Measurements from ENCODE around the gene PIP4P1.
"Not testable (repeated sequence)": the region's sequence is repeated elsewhere in the genome, so short reads cannot be mapped to it uniquely, and the experiment has no call there.

PIP4P1 gene

GRCh38 chr14:20476776-20477175, 15.5 kb upstream of the PIP4P1 start:
- DNase-seq (ENCODE audit: low read depth): no peak

GRCh38 chr14:20472536-20473169, 11.4 kb upstream of the PIP4P1 start:
- no peak for DNase-seq (ENCODE audit: low read depth)

- no peak for DNase-seq (ENCODE audit: low read depth)
Observed at GRCh38 chr14:20470603-20470901, 9.3 kb upstream of the PIP4P1 start.

DNA sequence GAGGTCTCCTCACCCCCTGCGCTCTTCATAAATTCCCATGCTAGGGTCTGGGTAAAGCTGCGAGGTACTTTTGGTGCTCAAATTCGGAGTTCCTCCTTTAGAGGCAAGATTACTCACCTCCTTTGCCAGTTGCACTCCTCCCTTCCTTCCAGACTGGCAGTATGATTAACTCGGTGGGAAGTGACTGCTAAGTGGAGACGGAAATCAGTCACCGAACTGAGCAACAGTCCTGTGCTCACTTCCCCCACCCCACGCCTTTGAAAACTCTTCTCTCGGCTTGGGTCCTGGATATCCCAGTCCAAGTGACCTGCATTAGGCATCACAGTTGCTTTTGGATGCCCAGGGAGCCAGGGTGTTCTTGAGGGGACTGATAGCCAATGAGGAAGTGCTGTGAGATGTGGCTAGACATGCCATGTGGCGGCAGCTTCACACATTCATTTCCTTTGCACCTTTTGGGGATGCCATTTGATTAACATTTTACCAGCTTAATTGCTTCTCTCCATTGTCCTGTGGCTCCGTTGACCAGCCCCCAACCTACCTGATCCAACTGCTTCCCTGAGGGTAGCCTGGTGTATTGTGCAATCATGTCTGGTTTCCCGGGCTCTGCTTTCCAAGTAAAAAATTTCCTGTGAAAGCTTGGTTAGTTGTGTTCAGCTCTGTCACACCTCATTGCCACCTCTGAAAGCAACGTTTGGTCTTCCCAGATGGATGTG, 8.8 kb upstream of the PIP4P1 start:
- no peak for DNase-seq (ENCODE audit: low read depth)

DNA sequence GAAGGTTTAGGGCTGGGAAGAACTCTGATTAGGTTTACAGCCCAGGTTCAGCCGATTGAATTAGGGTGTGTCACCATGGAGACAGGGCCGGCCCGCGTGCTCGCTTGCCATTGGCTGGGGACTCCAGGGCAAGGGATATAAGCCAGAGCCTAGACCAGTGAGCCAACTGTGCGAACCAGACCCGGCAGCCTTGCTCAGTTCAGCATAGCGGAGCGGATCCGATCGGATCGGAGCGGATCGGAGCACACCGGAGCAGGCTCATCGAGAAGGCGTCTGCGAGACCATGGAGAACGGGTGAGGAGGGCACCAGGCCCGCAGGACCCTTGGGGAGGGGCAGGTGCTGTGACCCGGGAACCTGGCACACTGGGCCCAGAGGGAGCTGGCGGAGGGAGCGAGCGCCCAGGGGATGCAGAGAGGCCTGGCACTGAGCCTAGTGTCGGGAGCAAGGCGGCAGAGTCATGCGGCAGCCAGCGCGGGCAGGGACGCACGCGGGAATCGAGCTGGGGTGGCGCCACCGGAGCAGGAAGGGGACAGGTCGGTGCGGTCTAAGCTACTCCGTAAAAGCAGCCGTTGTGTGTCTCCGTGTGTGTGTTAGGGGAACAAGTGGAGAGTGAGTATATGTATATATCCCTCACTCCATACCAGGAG, 8.1 kb upstream of the PIP4P1 start, which contains the start of gene PNP:
Gene PNP, plus strand, starts transcription at position 165 of the 648 bp plus-strand sequence. Its CDS starts 119 bp downstream, at position 284.
- DNase-seq (ENCODE audit: low read depth): peak; percentile 68

DNA sequence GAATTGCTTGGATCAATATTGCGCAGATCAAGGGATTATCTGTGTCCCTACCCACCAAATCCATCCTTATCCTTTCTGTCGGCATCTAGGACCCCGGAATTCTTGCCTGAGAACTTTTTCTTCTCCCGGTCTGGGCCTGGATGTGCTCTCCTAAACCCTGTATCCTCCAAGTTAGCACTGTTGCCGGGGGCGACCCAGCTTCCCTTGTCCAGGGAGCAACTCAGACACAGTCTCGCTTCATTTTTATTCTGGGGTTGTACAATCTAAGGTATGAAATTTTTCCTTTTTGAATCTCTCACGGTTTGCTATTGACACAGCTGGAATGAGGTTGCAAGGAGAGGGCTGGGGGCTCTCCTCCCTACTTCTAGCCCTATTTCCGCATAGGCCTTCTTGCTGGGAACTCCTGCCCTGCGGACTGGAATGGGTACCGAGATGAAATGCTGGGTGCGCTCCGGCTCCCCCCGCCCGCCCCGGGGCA, 7.6 kb upstream of the PIP4P1 start:
- no peak for DNase-seq (ENCODE audit: low read depth)

GRCh38 chr14:20460458-20461224, 593 bp downstream of the PIP4P1 start:
- no peak for DNase-seq (ENCODE audit: low read depth)

DNA sequence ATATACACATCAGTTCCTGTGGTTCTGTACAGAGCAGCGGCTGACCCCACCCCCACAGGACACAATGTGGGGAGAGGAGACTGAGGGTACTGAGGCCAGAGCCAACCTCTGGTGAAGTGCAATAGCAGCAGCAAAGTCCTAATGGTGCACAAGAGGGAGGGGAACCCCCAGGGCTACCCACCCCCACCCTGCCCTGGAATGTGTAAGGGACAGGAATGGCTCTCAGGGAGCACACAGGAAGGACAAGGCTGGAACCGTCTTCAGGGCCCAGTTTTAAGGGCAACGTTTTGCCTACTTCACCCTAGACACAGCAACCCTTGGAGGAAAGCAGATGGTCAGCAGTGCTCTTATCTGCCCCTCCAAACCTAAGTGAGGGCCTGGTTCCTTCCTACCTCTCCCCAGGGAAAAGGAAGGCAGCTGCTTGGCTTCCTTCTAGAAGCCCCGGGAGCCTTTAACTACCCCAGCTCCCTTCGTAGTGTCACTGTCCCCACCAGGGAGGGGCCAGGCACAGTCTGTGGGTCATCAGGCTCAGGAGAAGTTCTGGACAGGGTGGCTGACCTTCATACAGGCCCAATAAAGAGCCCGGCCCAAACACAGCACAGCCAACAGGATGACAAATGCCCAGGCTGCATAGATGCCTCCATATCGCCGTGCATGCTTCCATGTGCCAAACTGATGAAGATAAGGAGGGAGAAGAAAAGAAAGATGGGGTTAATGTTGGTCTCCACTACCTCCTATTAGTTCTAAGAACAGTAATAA, 3.0 kb downstream of the PIP4P1 start:
- DNase-seq (ENCODE audit: low read depth): no peak

- DNase-seq (ENCODE audit: low read depth): no peak
Observed at GRCh38 chr14:20456971-20457370, 4.3 kb downstream of the PIP4P1 start.

DNA sequence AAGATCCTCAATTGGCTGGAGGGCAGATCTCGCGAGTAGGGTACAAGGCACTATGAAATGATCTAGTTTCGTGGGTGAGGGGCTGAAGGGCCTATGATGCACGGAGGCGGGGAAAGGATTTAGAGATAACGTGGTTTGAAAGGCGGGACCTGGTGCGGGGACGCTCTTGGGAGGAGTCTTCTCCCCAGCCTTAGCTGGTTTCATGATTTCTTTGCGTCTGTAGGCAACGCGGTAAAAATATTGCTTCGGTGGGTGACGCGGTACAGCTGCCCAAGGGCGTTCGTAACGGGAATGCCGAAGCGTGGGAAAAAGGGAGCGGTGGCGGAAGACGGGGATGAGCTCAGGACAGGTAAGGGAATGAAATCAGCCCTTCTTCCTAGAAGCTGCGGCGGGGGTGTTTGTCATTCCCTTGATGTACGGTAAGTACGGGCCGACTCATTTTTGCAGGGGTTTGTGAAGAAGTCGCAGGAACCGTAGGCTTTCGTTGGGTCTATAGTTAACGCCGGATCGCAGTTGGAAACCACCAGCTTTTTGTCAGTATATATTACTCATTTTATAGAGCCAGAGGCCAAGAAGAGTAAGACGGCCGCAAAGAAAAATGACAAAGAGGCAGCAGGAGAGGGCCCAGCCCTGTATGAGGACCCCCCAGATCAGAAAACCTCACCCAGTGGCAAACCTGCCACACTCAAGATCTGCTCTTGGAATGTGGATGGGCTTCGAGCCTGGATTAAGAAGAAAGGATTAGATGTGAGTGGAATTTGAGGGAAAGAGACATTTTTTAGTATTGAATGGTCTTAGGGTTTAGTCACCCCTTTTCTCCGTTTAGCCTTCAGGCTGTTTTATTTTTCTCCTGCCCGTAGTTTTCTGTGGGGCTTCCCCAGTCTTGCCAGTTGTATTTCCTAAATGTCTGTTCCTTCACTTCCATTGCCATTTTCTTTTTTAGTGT, 5.6 kb downstream of the PIP4P1 start:
- no peak for DNase-seq (ENCODE audit: low read depth)

- peak; percentile 96 for DNase-seq (ENCODE audit: low read depth)
Observed at GRCh38 chr14:20454516-20455354, 6.5 kb downstream of the PIP4P1 start, which contains the start of the genes APEX1 and OSGEP. APEX1 (plus strand) TSS chr14:20455226; CDS start chr14:20455646, 420 bp downstream. OSGEP (minus strand) TSS chr14:20454812; CDS start chr14:20454683, 129 bp downstream.

DNA sequence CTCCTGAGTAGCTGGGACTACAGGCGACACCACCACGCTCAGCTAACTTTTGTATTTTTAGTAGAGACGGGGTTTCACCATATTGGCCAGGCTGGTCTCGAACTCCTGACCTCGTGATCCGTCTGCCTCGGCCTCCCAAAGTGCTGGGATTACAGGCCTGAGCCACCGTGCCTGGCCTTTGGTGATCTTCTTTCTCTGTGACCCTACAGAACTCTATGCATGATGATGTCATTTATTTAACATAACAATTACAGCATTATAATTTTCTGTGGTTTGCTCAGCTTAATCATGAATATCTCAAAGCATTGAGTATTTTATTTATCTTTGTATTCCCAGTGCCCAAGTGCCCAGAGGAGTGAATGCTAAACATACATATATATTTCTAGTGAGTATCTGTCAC, 8.4 kb downstream of the PIP4P1 start:
- not testable (repeated sequence) for DNase-seq (ENCODE audit: low read depth)

DNA sequence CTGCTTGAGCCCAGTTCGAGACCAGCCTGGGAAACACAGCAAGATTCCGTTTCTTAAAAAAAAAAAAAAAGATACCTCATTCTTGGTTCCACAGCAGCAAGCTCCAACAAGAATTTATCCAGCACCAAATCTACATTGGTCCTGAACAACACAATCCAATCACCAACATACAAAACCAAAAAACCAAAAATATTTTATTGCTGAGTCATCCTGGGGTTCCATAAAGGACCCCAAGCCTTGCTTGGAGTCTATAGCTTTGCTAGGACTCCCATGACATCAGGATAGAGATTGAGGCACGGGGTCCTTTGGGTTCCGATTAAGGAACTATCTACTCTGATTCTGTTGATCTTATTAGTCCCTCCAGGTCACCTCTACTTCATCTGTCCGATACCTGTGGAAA, 14.3 kb downstream of the PIP4P1 start:
- DNase-seq (ENCODE audit: low read depth): no peak

- not testable (repeated sequence) for DNase-seq (ENCODE audit: low read depth)
Observed at GRCh38 chr14:20443650-20444049, 17.6 kb downstream of the PIP4P1 start.

- DNase-seq (ENCODE audit: low read depth): no peak
Observed at GRCh38 chr14:20441461-20441860, 19.8 kb downstream of the PIP4P1 start.

GRCh38 chr14:20440882-20441281, 20.4 kb downstream of the PIP4P1 start:
- DNase-seq (ENCODE audit: low read depth): no peak

- no peak for DNase-seq (ENCODE audit: low read depth)
Observed at GRCh38 chr14:20440465-20440864, 20.8 kb downstream of the PIP4P1 start.

DNA sequence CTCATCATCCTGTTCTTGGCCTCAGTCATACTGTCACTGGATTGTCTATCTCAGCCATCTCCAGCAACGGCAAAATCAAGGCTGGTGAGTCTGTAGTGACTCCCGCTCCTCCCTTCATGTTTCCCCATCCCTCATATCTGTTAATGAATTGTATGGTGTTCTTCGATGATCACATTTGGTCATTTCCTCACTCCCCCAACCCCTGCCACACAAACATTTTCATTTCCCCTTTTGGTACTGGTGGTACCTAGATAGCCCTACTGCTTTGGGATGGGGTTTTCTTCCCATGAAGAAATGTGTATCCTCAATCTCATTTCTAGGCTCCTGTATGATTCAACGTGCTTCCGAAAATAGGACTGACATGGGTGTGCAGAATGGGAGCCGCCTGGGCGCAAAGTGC, 22.6 kb downstream of the PIP4P1 start:
- no peak for DNase-seq (ENCODE audit: low read depth)

DNA sequence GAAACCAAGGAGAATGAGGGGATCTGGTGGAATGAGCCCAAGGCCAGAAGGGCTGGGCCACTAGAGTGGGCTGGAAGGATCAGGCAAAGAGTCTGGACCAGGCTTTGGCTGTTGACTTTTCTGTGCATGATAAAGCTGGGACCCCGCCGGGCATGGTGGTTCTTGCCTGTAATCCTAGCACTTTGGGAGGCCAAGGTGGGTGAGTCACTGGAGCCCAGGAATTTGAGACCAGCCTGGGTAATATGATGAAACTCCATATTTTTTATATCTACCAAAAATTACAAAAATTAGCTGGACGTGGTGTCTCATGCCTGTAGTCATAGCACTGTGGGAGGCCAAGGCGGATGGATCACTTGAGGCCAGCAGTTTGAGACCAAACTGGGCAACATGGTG, 24.9 kb downstream of the PIP4P1 start:
- DNase-seq (ENCODE audit: low read depth): no peak

Measured in stimulated activated CD8-positive, alpha-beta memory T cell treated with anti-CD3 and anti-CD28 coated beads, Interleukin-15, amount 100 ng/mL, for 1 hour (primary cell).